HEK293 (cell line): ENCODE data around the gene AARSD1.

Experiments used
- EGR2 ChIP-seq: fragments of 450-650 bp; formaldehyde crosslinking; IDR thresholded peaks from 2 replicates; pipeline ENCODE4 v1.5.1; 2016; ENCODE audit warnings: low read depth, missing biosample characterization, missing genetic modification characterization
- GLIS2 ChIP-seq: fragments of 450-650 bp; formaldehyde crosslinking; IDR thresholded peaks from 2 replicates; pipeline ENCODE4 v1.5.1; 2016; ENCODE audit warnings: missing biosample characterization, missing genetic modification characterization
- KLF7 ChIP-seq: fragments of 450-650 bp; formaldehyde crosslinking; IDR thresholded peaks from 2 replicates; pipeline ENCODE4 v1.5.1; 2016; ENCODE audit warnings: missing biosample characterization, missing genetic modification characterization, borderline replicate concordance
- PRDM4 ChIP-seq: fragments of 450-650 bp; formaldehyde crosslinking; IDR thresholded peaks from 2 replicates; pipeline ENCODE4 v1.5.1; 2017; ENCODE audit warnings: missing biosample characterization, missing genetic modification characterization
- REPIN1 ChIP-seq: fragments of 450-650 bp; formaldehyde crosslinking; IDR thresholded peaks from 2 replicates; pipeline ENCODE4 v1.5.1; 2017; ENCODE audit warnings: missing biosample characterization, missing genetic modification characterization, low read depth
- TRIM28 ChIP-seq: IDR thresholded peaks from 2 replicates; pipeline ENCODE4 v1.6.1; 2011; ENCODE audit warnings: low read length, control low read depth, borderline replicate concordance
- YY2 ChIP-seq: fragments of 450-650 bp; formaldehyde crosslinking; IDR thresholded peaks from 2 replicates; pipeline ENCODE4 v1.5.1; 2016; ENCODE audit warnings: missing biosample characterization, missing genetic modification characterization
- ZBTB1 ChIP-seq: fragments of 450-650 bp; formaldehyde crosslinking; IDR thresholded peaks from 2 replicates; pipeline ENCODE4 v1.5.1; 2016; ENCODE audit warnings: missing biosample characterization, missing genetic modification characterization
- ZBTB11 ChIP-seq: fragments of 450-650 bp; formaldehyde crosslinking; conservative IDR thresholded peaks from 2 replicates; pipeline ENCODE4 v1.5.1; 2016; ENCODE audit warnings: low read depth, missing biosample characterization, missing genetic modification characterization
- ZNF114 ChIP-seq: fragments of 450-650 bp; formaldehyde crosslinking; IDR thresholded peaks from 2 replicates; pipeline ENCODE4 v1.5.0; 2017; ENCODE audit warnings: missing biosample characterization, missing genetic modification characterization
- ZNF138 ChIP-seq: fragments of 450-650 bp; formaldehyde crosslinking; IDR thresholded peaks from 2 replicates; pipeline ENCODE4 v1.5.1; 2016; ENCODE audit warnings: missing biosample characterization, missing genetic modification characterization, borderline replicate concordance
- ZNF148 ChIP-seq: fragments of 450-650 bp; formaldehyde crosslinking; IDR thresholded peaks from 2 replicates; pipeline ENCODE4 v1.5.0; 2017; ENCODE audit warnings: missing biosample characterization, missing genetic modification characterization, borderline replicate concordance
- ZNF157 ChIP-seq: fragments of 450-650 bp; formaldehyde crosslinking; IDR thresholded peaks from 2 replicates; pipeline ENCODE4 v1.5.1; 2016; ENCODE audit warnings: missing biosample characterization, missing genetic modification characterization
- ZNF175 ChIP-seq: fragments of 450-650 bp; formaldehyde crosslinking; IDR thresholded peaks from 2 replicates; pipeline ENCODE4 v1.5.1; 2016; ENCODE audit warnings: missing biosample characterization, missing genetic modification characterization
- ZNF202 ChIP-seq: fragments of 450-650 bp; formaldehyde crosslinking; IDR thresholded peaks from 2 replicates; pipeline ENCODE4 v1.5.1; 2016; ENCODE audit warnings: missing biosample characterization, missing genetic modification characterization, borderline replicate concordance
- ZNF214 ChIP-seq: fragments of 450-650 bp; formaldehyde crosslinking; IDR thresholded peaks from 2 replicates; pipeline ENCODE4 v1.5.1; 2017; ENCODE audit warnings: missing biosample characterization, mild to moderate bottlenecking, missing genetic modification characterization, borderline replicate concordance
- ZNF239 ChIP-seq: fragments of 450-650 bp; formaldehyde crosslinking; IDR thresholded peaks from 2 replicates; pipeline ENCODE4 v1.5.1; 2016; ENCODE audit warnings: missing biosample characterization, missing genetic modification characterization
- ZNF274 ChIP-seq, 2 experiments: fragments of 200-500 bp in 1 of 2; fragments of 450-650 bp in 1 of 2; sonication (Bioruptor generic) in 1 of 2; formaldehyde crosslinking in 1 of 2; IDR thresholded peaks; 2 replicates each; pipeline versions ENCODE4 v1.5.1 to v1.6.1; 2014 to 2016; ENCODE audit warnings: borderline replicate concordance in 1 of 2, inconsistent platforms in 1 of 2, low read length in 1 of 2, missing biosample characterization in 1 of 2, missing genetic modification characterization in 1 of 2
- ZNF341 ChIP-seq: fragments of 450-650 bp; formaldehyde crosslinking; IDR thresholded peaks from 2 replicates; pipeline ENCODE4; 2016; ENCODE audit warnings: low read depth, missing biosample characterization, missing genetic modification characterization
- ZNF571 ChIP-seq: fragments of 450-650 bp; formaldehyde crosslinking; IDR thresholded peaks from 2 replicates; pipeline ENCODE4 v1.5.0; 2017; ENCODE audit warnings: missing biosample characterization, missing genetic modification characterization
- ZNF639 ChIP-seq: fragments of 450-650 bp; formaldehyde crosslinking; IDR thresholded peaks from 2 replicates; pipeline ENCODE4 v1.5.1; 2016; ENCODE audit warnings: missing biosample characterization, missing genetic modification characterization
- ZNF658 ChIP-seq: fragments of 450-650 bp; formaldehyde crosslinking; IDR thresholded peaks from 2 replicates; pipeline ENCODE4; 2016; ENCODE audit warnings: missing biosample characterization, missing genetic modification characterization
- ZNF677 ChIP-seq: fragments of 450-650 bp; IDR thresholded peaks from 2 replicates; pipeline ENCODE4 v1.5.0; 2018; ENCODE audit warnings: missing biosample characterization, mild to moderate bottlenecking, missing genetic modification characterization, moderate library complexity
- ZSCAN16 ChIP-seq: fragments of 450-650 bp; formaldehyde crosslinking; IDR thresholded peaks from 2 replicates; pipeline ENCODE4 v1.5.1; 2016; ENCODE audit warnings: missing biosample characterization, missing genetic modification characterization
- ZSCAN23 ChIP-seq: fragments of 450-650 bp; formaldehyde crosslinking; IDR thresholded peaks from 2 replicates; pipeline ENCODE4 v1.5.1; 2016; ENCODE audit warnings: missing biosample characterization, missing genetic modification characterization

Gene AARSD1

GRCh38 chr17:42969001-42969581, 4.8 kb upstream of the AARSD1 start (continued):
- TF ChIP-seq KLF7 (no peak), ZBTB1 (tag by site-specific recombination) (no peak), ZNF148 (tag by site-specific recombination) (no peak), PRDM4 (tag by site-specific recombination) (no peak), REPIN1 (no peak), ZNF341 (tag by site-specific recombination) (no peak), ZNF239 (no peak), ZNF157 (tag by site-specific recombination) (no peak), ZNF214 (tag by site-specific recombination) (no peak), YY2 (tag by site-specific recombination) (no peak), ZNF677 (tag by site-specific recombination) (no peak), GLIS2 (tag by site-specific recombination) (no peak), ZNF274 (IDR thresholded peaks at IDR 0.05; ENCODE audit: low read length) (no peak), ZNF274 (tag by site-specific recombination; IDR thresholded peaks at IDR 0.05; ENCODE audit: borderline replicate concordance) (no peak), ZBTB11 (tag by site-specific recombination) (no peak), ZNF114 (no peak), ZNF202 (tag by site-specific recombination) (no peak), ZSCAN23 (tag by site-specific recombination) (no peak), EGR2 (tag by site-specific recombination) (no peak), ZSCAN16 (tag by site-specific recombination) (no peak), ZNF639 (peak; percentile 73), ZNF138 (tag by site-specific recombination) (no peak), ZNF658 (tag by site-specific recombination) (no peak), ZNF571 (no peak), ZNF175 (tag by site-specific recombination) (no peak), TRIM28 (no peak)
